ENCODE results near the gene PABPC4L.
"Not testable (repeated sequence)": the region's sequence is repeated elsewhere in the genome, so short reads cannot be mapped to it uniquely, and the experiment has no call there.

Gene PABPC4L

DNA sequence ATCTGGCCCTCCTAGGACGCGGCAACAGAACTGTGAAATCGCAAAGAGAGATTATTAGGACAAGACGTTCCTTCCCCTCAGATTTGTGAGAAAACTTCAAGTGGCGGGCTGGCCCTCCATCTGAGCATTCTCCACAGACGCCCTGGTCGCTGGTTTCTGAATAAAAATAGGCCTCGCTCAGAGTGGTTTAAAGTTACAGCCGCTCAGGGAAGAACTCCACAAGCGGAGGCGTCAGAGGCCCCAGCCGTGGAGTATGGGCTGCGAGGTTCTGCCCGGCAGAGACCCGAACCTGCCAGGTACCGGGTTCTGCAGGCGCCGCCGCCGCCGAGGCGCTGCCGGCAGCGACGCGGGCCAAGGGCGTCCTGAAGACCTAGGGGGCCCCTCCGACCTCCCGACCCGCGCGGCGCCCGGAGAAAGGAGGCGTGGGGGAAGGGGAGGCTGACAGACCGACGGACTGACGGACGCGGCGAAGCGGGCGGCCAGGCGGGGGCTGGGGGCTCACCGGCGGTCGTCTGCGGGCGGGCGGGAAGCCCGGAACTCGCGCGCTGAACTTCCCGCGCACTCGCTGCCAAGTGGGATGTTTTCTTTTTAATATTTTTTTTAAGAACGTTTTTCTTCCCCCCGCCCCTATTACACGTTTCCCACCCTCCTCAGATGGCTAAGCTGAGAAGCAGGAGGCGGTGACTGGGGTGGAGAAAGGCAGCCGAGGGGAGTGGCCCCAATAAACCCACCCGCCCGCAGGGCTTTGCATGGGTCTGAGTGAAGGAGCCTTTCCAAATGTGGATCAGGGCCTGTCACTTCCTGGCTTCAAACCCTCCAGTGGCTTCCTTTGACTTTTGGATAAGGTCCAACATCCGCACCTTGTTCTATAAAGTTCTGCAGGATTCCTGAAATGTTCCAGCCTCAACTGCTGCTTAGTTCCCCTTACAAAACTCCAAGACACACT, at the start of gene PABPC4L:
PABPC4L (minus strand) TSS at position 574 of the 946 bp plus-strand sequence. CDS start 770 bp downstream, outside the sequence.
- Mint-ChIP-seq H3K27ac (no peak within 1 kb of the TSS), H3K9me3 (no peaks in the 10 kb centered on the region), H3K4me1 (no peaks in the 10 kb centered on the region), H3K4me3 (no peak within 1 kb of the TSS), H3K36me3 (ENCODE audit: low read depth) (no peaks in the 10 kb centered on the region), H3K27me3 (peaks cover 7% of the 10 kb centered on the region)
- DNase-seq: no peak
- no peak for ATAC-seq

- no peak overlapping the region for H3K27ac Mint-ChIP-seq
- H3K4me3 Mint-ChIP-seq: no peak overlapping the region
- no peak for ATAC-seq
- no peaks in the 10 kb centered on the region for H3K27me3 Mint-ChIP-seq
- no peaks in the 10 kb centered on the region for H3K4me1 Mint-ChIP-seq
- H3K36me3 Mint-ChIP-seq (ENCODE audit: low read depth): no peaks in the 10 kb centered on the region
- no peak for DNase-seq
- peaks cover 23% of the 10 kb centered on the region for H3K9me3 Mint-ChIP-seq
Measured at GRCh38 chr4:134251322-134251721, 49.7 kb upstream of the PABPC4L start.

DNA sequence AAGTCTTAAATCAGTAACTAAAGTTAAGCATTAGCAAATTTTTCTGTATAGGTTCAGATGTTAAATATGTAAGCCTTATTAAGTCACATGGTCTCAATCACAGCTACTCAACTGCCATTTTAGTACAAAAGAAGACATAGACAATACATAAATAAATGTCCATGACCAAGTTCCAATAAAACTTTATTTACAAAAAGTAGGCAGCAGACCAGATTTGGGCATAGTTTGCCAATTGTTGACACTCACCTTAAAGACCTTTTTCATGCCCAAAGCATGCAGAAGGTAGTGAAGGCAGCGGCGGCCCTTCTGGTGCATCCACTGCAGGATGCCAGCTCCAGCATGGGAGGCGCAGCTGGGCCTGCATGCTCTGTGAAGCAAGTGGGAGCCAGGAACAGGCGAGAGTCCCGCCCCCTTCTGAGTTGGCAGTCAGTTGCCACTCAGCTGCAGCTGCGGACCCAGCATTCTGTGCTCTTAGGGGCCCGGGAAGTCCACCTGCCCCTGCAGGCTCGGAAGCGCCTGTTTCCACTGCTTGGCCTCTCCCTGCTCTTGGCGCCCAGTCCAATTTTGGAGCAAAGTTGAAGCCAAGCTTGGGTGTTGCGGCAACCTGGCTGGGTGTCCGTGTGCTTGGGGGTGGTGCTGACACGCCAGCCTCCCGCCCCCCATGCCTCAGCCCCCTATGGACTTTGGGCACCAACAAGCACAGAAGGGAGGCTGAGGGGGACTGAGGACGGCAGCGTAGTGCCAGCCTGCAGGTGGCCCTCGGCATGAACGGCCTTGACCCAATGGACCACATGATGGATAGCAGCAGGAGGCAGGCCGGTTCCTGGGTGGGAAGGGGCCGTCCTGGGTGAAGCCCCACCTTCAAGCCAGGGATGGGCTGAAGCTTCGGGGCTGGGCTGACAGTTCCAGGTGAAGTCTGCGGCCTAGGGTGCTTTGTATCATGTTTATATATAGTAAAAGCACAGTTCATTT, 42.4 kb upstream of the PABPC4L start:
- no peak overlapping the region for H3K4me3 Mint-ChIP-seq
- H3K27ac Mint-ChIP-seq: no peak overlapping the region
- DNase-seq (no peak), ATAC-seq (no peak)
- H3K4me1 Mint-ChIP-seq: no peaks in the 10 kb centered on the region
- H3K9me3 Mint-ChIP-seq: peaks cover 18% of the 10 kb centered on the region
- no peaks in the 10 kb centered on the region for H3K27me3 Mint-ChIP-seq
- H3K36me3 Mint-ChIP-seq (ENCODE audit: low read depth): no peaks in the 10 kb centered on the region

DNA sequence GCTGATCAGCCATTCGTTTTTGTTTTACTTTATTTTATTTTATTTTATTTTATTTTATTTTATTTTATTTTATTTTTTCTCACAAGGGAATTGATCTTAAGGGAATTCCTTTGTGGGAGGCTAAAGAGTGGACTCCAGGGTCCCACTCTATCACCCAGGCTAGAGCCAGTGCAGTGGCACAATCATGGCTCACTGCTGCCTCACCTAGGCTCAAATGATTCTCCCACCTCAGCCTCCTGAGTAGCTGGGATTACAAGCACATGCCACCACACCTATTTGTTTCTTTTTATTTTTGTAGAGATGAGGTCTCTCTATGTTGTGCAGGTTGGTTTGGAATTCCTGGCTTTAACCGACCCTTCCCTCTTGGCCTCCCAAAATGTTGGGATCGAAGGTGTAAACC, 17.5 kb upstream of the PABPC4L start:
- H3K27ac Mint-ChIP-seq: no peak overlapping the region
- no peak overlapping the region for H3K4me3 Mint-ChIP-seq
- DNase-seq (no peak), ATAC-seq (no peak)
- H3K27me3 Mint-ChIP-seq: no peaks in the 10 kb centered on the region
- H3K36me3 Mint-ChIP-seq (ENCODE audit: low read depth): no peaks in the 10 kb centered on the region
- no peaks in the 10 kb centered on the region for H3K4me1 Mint-ChIP-seq
- peaks cover 12% of the 10 kb centered on the region for H3K9me3 Mint-ChIP-seq

DNA sequence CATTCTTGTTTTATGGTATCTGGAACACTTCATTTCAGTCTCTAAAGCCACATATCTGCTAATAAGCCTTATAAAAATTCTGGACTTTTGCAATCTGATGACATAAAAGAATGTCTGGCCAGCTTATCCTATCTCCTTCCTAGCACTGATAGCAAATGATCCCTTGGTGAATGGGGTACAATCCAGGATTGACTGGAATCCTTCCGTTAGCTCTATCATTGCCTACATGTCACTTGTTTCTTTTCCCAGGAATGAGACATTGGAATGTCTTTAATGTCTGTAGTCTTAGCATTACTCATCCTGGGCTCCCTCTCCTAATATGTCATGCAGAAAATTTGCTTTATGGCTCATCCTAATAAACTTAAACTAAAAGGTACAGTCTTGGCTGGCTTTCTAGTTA, 14.8 kb upstream of the PABPC4L start:
- no peak for ATAC-seq
- H3K9me3 Mint-ChIP-seq: peaks cover 8% of the 10 kb centered on the region
- DNase-seq: no peak
- H3K4me3 Mint-ChIP-seq: no peak overlapping the region
- no peaks in the 10 kb centered on the region for H3K27me3 Mint-ChIP-seq
- H3K36me3 Mint-ChIP-seq (ENCODE audit: low read depth): no peaks in the 10 kb centered on the region
- no peaks in the 10 kb centered on the region for H3K4me1 Mint-ChIP-seq
- no peak overlapping the region for H3K27ac Mint-ChIP-seq

- DNase-seq: no peak
- Mint-ChIP-seq H3K27me3 (no peaks in the 10 kb centered on the region), H3K4me1 (no peaks in the 10 kb centered on the region), H3K36me3 (ENCODE audit: low read depth) (no peaks in the 10 kb centered on the region), H3K4me3 (no peak overlapping the region), H3K9me3 (peaks cover 8% of the 10 kb centered on the region), H3K27ac (no peak overlapping the region)
- no peak for ATAC-seq
Measured at GRCh38 chr4:134215620-134216344, 14.2 kb upstream of the PABPC4L start.

DNA sequence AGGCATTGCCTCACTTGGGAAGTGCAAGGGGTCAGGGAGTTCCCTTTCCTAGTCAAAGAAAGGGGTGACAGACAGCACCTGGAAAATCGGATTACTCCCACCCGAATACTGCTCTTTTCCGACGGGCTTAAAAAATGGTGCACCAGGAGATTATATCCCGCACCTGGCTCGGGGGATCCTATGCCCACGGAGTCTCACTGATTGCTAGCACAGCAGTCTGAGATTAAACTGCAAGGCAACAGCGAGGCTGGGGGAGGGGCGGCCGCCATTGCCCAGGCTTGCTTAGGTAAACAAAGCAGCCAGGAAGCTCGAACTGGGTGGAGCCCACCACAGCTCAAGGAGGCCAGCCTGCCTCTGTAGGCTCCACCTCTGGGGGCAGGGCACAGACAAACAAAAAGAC, 6.4 kb upstream of the PABPC4L start:
- H3K4me1 Mint-ChIP-seq; DNase-seq; H3K36me3 Mint-ChIP-seq (ENCODE audit: low read depth); H3K9me3 Mint-ChIP-seq; H3K4me3 Mint-ChIP-seq; H3K27ac Mint-ChIP-seq; H3K27me3 Mint-ChIP-seq; ATAC-seq: not testable (repeated sequence)

DNA sequence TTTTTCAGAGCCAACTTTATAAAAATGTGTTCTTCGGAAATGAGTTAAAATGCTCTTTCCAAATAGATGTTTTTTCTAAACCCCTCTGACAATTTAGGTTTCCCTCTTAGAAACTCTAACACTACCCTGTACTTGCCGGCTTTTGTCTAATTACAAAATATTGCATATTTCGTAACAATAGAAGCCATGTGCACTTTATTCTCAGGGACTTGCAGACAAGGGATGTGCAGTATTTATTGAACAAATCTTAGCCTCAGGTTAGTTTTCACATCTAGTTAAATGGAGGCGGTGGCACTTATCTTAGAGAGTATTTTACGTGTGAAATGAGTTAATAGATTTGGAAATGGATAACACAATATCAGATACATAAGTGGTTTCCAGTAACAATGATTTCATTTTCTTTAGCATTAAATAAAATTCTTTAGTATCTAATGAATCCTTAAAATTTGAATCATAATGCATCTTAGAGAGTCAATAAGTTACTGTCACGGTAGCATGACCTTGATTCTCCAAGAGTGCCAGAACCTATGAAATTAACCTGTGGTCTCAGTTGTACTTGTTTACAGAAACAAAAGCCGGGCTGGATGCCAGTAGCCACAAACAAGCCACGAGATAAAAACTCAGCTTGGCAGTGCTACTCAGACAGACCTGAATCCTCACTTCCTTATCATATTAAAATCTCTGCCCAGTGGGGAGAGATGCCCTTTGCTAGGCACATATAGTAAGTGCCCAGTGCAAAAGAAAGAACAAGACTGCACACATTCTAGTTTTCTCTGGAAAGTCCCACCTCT, 772 bp upstream of the PABPC4L start:
- Mint-ChIP-seq H3K36me3 (ENCODE audit: low read depth) (no peaks in the 10 kb centered on the region), H3K9me3 (peaks cover under 1% of the 10 kb centered on the region), H3K4me3 (no peak overlapping the region), H3K27ac (no peak overlapping the region), H3K4me1 (no peaks in the 10 kb centered on the region), H3K27me3 (peaks cover 7% of the 10 kb centered on the region)
- ATAC-seq: no peak
- no peak for DNase-seq

GRCh38 chr4:134200811-134201215, 776 bp downstream of the PABPC4L start:
- Mint-ChIP-seq H3K27me3 (peaks cover 7% of the 10 kb centered on the region), H3K4me1 (no peaks in the 10 kb centered on the region), H3K36me3 (ENCODE audit: low read depth) (no peaks in the 10 kb centered on the region), H3K9me3 (no peaks in the 10 kb centered on the region), H3K27ac (no peak overlapping the region), H3K4me3 (no peak overlapping the region)
- no peak for ATAC-seq
- DNase-seq: no peak

DNA sequence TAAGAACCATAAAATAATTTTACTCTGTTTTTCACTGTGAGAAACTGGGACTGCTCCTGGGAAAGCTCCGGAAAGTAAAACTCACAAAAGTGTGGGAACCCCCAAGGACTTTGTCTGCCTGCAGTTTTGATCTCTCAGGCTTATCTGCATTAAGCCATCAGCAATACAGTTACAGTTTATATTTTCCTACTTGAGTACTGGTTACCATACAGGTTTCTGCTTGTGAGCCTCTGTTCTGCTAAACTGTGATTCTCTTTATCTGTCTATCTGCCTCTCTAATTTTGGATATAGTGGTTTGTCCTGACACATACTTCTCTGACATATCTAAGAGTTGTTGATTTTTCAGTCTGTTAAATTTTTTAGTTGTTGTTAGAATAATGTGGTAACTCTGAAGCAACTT, 11.6 kb downstream of the PABPC4L start:
- H3K27me3 Mint-ChIP-seq: no peaks in the 10 kb centered on the region
- no peak overlapping the region for H3K4me3 Mint-ChIP-seq
- no peaks in the 10 kb centered on the region for H3K36me3 Mint-ChIP-seq (ENCODE audit: low read depth)
- ATAC-seq (no peak), DNase-seq (no peak)
- no peaks in the 10 kb centered on the region for H3K4me1 Mint-ChIP-seq
- no peak overlapping the region for H3K27ac Mint-ChIP-seq
- H3K9me3 Mint-ChIP-seq: peaks cover 28% of the 10 kb centered on the region

GRCh38 chr4:134189480-134189879, 12.1 kb downstream of the PABPC4L start:
- no peaks in the 10 kb centered on the region for H3K36me3 Mint-ChIP-seq (ENCODE audit: low read depth)
- H3K9me3 Mint-ChIP-seq: peaks cover 30% of the 10 kb centered on the region
- no peaks in the 10 kb centered on the region for H3K4me1 Mint-ChIP-seq
- DNase-seq (no peak), ATAC-seq (no peak)
- no peak overlapping the region for H3K27ac Mint-ChIP-seq
- H3K4me3 Mint-ChIP-seq: no peak overlapping the region
- H3K27me3 Mint-ChIP-seq: no peaks in the 10 kb centered on the region

GRCh38 chr4:134178706-134179105, 22.9 kb downstream of the PABPC4L start:
- Mint-ChIP-seq H3K27me3 (no peaks in the 10 kb centered on the region), H3K4me3 (no peak overlapping the region), H3K27ac (no peak overlapping the region), H3K4me1 (no peaks in the 10 kb centered on the region), H3K9me3 (peaks cover 24% of the 10 kb centered on the region), H3K36me3 (ENCODE audit: low read depth) (no peaks in the 10 kb centered on the region)
- ATAC-seq (no peak), DNase-seq (no peak)

DNA sequence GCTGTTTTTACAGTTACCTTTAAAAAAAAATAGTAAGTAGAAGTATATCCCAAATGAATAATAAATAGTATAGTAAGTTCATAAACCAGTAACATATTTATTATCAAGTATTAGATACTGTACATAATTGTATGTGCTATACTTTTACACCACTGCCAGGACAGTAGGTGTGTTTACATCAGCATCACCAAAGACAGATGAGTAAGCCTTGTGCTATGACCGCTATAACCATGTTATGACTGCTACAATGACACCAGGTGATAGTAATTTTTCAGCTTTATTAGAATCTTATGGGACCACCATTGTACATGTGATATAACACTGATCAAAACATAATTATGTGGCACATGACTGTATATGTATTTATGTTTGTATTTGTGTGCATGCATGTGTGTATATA, 27.3 kb downstream of the PABPC4L start:
- Mint-ChIP-seq H3K9me3 (peaks cover 8% of the 10 kb centered on the region), H3K36me3 (ENCODE audit: low read depth) (no peaks in the 10 kb centered on the region), H3K27me3 (no peaks in the 10 kb centered on the region), H3K27ac (no peak overlapping the region), H3K4me1 (no peaks in the 10 kb centered on the region), H3K4me3 (no peak overlapping the region)
- DNase-seq (no peak), ATAC-seq (no peak)

DNA sequence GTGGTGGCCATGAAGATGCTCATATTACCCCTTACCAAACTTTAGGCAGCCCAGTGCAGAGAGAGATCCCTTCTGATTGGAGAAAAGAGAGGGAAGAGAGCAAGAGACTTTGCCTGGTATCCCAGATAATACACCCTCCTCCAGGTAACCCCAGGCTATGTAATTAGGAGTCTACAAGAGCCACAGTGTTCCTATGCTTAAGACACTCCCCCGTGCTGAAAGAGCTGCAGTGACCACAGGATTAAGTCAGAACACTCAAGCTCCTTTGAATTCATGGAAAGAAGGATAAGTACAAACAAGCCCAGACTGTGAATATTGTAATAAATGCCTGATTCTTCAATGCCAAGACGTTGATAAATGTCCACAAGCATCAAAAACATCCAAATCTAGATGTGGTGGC, 41.4 kb downstream of the PABPC4L start:
- H3K4me1 Mint-ChIP-seq: no peaks in the 10 kb centered on the region
- no peak overlapping the region for H3K4me3 Mint-ChIP-seq

More for the DNA sequence above, 41.4 kb downstream of the PABPC4L start:
- ATAC-seq (no peak), DNase-seq (no peak)
- peaks cover 14% of the 10 kb centered on the region for H3K9me3 Mint-ChIP-seq
- no peak overlapping the region for H3K27ac Mint-ChIP-seq
- no peaks in the 10 kb centered on the region for H3K36me3 Mint-ChIP-seq (ENCODE audit: low read depth)
- H3K27me3 Mint-ChIP-seq: no peaks in the 10 kb centered on the region
